GM21381 (cell line): ENCODE results near the gene SCUBE2.

Experiments
- ATAC-seq: cut with Tn5 transposase; IDR thresholded peaks from one replicate; pipeline ENCODE4 v1.9.1; 2021; ENCODE audit warnings: mild to moderate bottlenecking, moderate library complexity; ENCODE audit not compliant: unreplicated experiment

Gene SCUBE2

GRCh38 chr11:9076046-9076445 lies 15.4 kb downstream of the SCUBE2 start:
- ATAC-seq: no peak

GRCh38 chr11:9075556-9075955 lies 15.8 kb downstream of the SCUBE2 start:
- no peak for ATAC-seq

GRCh38 chr11:9074338-9075029 lies 16.9 kb downstream of the SCUBE2 start:
- ATAC-seq: no peak

GRCh38 chr11:9073466-9074225 lies 17.8 kb downstream of the SCUBE2 start:
- no peak for ATAC-seq

GRCh38 chr11:9072626-9073176 lies 18.7 kb downstream of the SCUBE2 start:
- no peak for ATAC-seq

- no peak for ATAC-seq
Measured at GRCh38 chr11:9071692-9072091, 19.7 kb downstream of the SCUBE2 start.

DNA sequence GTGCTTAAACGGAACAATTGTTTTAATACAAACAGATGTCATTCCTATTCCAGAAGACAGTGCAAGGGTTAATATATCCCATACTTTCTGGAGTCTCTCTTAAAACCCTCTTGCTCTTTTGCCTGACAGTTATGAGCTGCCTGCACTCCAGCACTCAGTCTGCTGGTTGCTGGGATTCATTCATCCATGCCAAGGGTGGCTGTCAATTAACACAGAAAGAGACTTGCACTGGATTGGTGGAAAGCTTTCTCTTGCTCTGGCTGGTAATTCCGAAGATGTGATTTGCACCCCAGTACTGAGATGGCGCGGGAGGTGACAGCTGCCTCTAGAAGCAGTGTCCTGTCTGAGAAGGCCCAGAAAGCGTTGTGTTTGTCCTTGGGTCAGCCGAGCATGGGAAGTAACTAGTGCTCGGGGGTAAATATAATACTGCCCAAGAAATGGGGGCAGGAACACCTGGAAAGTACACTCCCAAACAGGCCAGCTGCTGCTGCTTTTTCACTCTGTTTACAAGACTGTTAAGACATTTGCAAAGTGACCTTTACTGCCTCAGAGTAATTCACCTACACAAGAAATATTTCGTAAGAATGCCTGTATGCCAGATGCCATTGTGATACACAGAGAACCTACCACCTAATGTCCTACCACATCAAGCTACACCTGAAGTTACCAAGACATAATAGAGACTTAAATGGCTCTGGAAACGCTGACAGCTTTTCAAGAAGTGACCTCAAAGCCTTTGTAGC lies 20.5 kb downstream of the SCUBE2 start:
- ATAC-seq: no peak

DNA sequence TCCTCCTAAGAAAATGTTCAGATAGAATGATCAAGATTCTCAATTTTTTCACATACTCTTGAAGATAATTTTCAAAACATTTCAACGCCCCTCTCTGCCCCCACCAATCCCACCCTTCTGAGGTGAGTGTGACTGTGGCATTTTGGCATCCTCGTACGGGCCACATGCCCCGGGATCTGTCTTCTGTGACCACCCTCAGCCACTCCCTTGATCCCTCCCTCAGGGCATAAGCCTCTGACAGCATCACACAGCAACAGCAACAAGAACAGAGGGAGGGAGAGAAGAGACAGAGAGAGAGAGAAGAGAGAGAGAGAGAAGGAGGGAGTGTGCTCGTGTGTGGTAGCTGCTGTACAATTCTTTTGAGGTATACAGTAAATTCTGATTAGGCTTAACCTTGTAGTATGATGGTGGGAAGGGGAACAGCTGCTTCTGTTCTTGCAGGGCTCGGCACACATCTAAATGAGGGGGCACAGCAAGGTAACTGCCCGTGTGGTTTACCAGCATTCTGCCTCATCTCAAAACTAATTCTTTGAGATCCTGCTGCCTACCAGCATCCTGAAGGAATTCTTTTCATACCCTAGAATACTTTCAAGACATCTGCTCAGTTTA lies 21.4 kb downstream of the SCUBE2 start:
- no peak for ATAC-seq

- no peak for ATAC-seq
Measured at GRCh38 chr11:9069256-9069655, 22.1 kb downstream of the SCUBE2 start.

GRCh38 chr11:9066433-9066925 lies 24.9 kb downstream of the SCUBE2 start:
- ATAC-seq: no peak

GRCh38 chr11:9065607-9066432 lies 25.6 kb downstream of the SCUBE2 start:
- no peak for ATAC-seq

GRCh38 chr11:9061807-9062206 lies 29.6 kb downstream of the SCUBE2 start:
- no peak for ATAC-seq

DNA sequence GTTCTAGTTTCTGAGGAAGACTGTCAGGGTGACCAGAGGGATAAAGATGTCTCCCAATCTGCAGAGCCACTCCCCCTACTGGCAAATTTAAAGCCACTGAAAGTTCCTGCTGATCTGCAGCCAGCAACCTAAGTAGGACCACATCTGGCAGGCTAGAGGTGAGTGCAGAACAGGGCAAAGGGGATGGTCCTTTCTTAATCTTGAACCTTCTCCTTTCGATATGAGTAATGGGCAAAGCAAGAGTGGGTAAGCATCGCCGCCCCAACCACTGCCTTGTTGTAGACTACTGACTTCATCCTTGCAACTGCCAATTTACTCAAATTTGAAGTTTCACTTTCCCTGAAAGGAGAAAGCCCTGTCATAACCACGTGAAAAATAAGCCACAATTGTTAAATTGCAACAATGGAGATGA lies 30.7 kb downstream of the SCUBE2 start:
- peak; percentile 99 for ATAC-seq

GRCh38 chr11:9059406-9059805 lies 32.0 kb downstream of the SCUBE2 start:
- ATAC-seq: no peak

- ATAC-seq: no peak
Measured at GRCh38 chr11:9057888-9058287, 33.5 kb downstream of the SCUBE2 start.

DNA sequence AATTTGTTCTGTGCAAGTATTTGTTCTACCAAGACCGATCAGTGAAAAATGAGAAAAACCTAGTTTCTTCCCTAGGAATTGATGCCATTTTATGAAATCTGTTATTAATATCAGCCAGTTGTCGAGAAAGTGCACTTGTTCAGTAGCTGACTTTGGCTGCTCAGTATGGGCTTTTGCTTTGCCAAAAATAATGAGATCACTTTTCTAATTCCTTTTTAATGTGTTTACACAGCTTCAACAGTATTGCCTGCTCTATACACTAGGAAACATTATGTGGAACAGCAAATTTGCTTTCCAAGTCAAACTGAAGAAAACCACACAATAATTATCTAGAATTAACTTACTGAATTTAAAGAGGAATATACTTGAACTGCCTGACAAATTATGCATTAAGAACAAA lies 34.4 kb downstream of the SCUBE2 start:
- ATAC-seq: no peak

GRCh38 chr11:9056467-9056866 lies 34.9 kb downstream of the SCUBE2 start:
- ATAC-seq: no peak

DNA sequence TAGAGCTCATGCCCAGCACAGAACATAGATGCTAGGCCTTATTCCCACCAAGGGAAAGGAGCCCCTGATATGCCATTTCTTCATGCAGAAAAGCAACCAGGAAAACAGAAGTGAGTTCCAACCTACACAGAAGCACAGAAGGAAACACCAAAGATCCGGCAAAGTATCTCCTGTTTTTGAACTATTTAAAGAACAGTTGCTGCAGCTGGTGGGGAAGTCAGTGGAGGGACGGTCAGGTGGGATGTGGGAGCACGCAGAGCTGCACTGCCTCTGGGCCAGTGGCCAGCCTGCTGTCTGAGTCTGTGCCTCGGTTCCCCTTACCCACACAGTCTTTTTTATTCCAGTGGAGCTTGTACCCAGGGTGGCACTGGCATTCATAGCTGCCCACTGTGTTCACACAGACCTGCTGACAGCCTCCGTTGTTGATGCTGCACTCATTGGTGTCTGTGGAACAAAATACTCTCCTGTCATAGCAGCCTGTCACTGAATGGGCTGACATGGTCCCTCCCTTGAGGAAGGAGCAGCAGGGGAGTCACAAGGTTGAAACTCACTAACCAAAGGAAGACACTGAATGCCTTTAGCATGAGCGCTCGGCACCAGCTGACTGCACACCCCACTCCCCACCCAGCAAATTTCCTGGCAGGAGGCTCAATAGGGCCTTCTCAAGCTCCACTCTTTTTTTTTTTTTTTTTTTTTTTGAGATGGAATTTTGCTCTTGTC lies 37.9 kb downstream of the SCUBE2 start:
- ATAC-seq: no peak

DNA sequence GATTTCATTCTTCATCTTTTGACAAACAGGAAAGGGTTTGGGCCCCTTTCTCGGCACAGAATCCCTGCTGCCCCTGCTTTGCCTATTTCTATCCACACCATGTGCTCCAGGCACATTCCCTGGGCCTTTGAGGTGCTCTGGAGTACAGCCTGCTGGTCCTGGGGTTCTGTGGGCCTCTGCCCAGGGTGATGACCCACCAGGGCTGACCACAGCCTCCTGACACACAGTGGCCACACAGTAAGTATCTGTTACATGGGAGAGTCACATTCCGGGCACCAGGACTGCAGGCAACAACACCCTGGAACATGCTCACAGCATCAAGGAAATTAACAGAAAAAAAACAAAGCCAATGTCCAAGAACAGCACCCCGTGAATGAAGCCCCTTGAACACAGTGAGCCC lies 39.1 kb downstream of the SCUBE2 start:
- no peak for ATAC-seq
